T follicular helper cell (primary cell): ENCODE measurements around the gene RPAIN.
"Not testable (repeated sequence)": the region's sequence is repeated elsewhere in the genome, so short reads cannot be mapped to it uniquely, and the experiment has no call there.

ENCODE experiments used
- DNase-seq: peaks from one replicate; pipeline ENCODE4 v3.0.0-alpha.2; 2020; ENCODE audit warnings: low read depth

RPAIN gene

DNA sequence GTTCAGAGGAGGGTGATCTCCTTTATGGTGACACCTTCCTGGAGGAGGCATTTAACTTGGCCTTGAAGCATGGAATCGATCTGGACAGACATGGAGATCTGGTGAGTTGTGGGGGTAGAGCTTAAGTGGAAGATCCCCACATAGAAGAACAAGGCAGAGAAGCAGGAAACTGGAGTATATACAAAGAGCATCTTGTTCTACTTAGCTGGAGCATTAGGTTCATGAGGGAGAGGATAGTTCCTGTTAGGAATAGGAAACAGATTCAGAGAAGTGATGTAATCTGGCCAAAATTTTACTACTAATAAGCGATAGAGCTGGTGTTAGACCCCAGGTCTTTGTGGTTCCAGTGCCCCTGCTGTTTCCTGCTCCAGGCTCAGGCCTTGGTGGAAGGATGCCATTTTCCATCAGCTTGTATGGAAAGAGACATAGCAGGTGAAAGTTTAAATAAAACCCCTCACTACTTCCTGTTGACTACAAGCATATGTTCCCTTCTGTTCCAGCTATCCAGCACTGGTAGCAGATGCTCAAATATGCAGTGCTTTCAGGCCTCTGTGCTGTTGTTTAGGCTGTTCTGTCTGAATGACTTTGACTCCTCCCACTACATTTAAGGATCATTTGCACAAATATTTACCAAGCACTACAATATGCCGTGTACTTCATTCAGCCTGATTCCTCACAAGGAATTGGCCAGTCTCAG, 9.4 kb downstream of the RPAIN start:
- no peak for DNase-seq

DNA sequence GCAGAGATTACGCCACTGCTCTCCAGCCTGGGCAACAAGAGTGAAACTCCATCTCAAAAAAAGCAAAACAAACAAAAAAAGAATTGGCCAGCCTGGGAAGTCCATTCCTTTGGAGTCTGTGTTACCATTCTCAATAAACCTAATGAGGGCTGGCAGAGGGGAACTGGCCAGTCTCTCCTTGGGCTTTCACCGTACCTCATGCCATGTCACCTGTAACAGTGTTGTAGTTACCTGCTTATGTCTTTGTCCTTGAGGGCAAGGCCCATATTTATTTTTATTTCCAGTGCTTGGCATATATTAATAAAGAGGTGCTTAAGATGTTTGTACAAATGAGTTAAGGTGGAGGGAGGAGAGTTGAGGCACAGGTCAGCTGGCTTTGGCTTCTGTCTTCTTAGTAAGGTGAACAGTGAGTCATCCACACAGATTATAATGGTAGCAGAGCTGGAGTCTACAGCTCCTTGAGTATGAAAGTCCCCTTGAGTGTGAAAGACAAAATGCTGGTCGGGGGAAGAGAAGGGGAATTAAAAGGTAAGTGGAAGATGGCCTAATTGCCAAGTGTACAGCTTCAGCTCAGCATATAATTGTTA, 10.5 kb downstream of the RPAIN start:
- DNase-seq, result no peak

DNA sequence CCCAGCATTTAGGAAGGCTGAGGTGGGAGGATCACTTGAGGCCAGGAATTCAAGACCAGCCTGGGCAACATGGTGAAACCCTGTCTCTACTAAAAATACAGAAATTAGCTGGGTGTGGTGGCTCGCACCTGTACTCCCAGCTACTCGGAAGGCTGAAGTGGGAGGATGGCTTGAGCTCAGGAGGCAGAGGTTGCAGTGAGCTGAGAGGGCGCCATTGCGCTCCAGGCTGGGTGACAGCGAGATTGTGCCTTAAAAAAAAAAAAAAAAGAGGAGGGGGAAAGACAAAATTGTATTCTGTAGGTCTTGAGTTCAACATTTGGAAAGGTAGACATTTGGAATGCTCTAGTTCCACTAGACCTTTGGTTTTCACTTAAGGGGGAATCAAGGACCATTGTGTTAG, 11.3 kb downstream of the RPAIN start:
- not testable (repeated sequence) for DNase-seq

DNA sequence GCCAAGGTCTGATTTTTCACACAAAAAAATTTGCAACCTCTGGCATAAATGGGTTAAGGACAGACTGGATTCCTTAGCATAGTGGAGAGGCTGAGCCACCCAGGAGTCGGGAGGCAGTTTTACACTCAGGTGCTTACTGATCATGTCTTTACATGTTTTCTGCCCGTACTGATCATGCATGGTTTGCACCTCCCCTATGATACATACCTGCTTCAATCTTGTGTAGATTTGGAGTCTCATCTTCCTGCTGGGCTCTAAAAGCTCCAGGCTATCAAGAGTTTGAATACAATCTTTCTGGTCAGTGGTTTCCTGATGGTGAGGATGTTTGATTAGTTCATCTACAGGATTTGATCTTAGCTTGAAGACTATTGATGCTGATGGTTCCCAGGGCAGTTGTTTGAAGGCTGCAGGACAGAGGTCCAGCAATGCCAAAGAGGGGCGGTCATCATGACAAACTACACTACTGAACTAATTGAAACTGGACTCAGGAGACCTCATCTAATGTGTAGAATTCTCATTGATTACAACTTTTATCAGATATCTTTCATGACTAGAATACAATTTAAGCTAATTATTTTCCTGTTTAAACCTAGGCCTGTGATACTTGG, 12.1 kb downstream of the RPAIN start:
- DNase-seq, result no peak

DNA sequence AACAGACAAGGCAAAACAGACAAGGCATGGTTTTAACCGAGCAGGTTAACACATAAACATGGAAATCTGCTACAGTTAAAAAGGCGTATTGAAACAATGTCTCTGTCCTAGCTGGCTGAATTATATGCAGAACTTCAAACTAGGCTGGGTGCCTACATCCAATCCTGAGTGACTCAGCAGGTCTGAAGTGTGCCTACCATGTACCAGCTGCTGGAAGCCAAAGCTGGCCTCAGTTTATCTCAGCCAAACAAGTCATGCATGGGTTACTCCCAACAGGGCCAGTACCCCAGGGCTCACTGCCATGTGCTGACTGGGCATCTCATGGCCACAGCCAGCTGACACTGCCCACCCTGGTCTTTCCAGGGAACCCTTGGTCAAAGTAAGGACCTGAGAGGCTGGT, 15.0 kb downstream of the RPAIN start:
- no peak for DNase-seq

DNA sequence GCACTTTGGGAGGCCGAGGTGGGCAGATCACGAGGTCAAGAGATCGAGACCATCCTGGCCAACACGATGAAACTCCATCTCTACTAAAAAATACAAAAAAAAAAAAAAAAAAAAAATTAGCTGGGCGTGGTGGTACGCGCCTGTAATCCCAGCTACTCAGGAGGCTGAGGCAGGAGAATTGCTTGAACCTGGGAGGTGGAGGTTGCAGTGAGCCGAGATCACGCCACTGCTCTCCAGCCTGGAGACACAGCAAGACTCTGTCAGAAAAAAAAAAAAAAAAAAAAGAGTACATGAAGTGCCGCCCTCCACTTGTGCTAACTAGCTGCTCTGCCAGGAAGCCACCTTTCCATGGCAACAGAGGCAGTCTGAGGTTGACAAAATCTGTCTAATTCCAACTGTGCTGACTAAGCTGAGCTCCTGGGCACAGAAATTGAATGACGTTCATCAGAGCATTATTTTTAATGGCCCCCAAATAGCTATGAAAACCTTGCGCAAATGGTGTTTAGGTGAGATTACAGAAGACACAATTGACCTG, 15.9 kb downstream of the RPAIN start:
- not testable (repeated sequence) for DNase-seq

DNA sequence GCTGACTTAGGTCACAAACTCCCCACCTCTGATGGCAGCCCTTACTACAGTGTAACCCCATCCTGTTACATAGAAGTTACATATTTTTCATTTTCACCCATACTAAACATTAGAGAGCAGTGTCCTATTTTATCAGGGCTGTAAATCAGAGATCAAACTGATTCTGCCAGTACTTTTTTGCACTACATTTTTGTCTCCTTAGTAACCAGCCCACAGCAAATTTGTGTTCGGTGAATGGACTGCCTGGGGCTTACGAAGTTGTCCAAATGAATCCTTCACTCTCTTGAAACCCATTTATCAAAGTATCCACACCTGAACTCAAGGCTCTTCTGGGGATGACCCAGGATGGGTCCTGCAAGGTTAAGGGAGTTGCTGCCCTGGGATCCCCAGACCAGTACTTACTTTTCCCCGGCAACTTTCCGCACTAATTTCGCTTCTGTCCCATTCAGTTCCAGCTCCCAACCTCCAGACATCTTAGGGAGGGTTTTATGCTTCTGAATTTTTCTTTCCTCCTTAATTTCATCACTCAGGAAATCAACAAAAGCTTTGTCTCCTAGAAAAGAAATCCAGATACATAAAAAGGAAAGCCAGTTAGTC, 17.8 kb downstream of the RPAIN start:
- DNase-seq, result no peak

DNA sequence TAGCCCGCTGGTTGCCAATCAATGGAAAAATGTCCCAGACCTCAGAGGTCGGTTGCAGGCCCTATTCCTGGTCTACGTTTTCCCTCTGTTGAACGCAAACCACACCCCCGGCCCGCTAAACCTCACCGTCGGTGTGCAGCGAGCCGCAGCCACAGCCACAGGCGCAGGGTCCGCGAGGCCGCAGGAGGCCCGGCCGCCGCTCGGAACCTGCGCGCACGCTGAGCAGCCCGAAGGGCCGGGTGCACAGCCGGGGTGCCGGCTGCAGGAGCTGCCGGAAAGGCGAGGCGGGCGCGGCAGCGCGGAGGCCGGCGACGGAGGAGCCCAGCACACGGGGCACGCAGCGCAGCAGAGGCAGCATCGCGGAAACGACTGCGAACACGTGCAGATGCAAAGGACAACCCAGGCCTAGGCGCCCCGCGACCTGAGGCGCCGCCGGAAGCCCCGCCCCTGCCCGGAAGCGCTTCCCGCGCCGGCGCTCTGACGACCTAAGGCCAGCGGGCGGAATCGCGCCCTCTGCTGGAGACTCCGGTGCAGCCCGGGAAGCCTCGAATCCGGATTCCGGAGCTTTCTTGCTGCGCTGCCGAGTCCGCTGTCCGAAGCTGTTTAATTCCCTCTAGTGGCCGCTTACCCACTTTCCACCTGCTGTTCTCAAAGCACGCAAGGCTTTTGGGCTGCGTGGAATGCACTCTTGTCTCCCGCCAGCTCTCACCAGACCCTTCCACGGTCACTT, 18.9 kb downstream of the RPAIN start, which contains the start of gene C1QBP:
TSS of gene C1QBP (minus strand) at position 440 of the 730 bp plus-strand sequence. CDS start at position 358, 82 bp downstream.
- peak; percentile 87 for DNase-seq

DNA sequence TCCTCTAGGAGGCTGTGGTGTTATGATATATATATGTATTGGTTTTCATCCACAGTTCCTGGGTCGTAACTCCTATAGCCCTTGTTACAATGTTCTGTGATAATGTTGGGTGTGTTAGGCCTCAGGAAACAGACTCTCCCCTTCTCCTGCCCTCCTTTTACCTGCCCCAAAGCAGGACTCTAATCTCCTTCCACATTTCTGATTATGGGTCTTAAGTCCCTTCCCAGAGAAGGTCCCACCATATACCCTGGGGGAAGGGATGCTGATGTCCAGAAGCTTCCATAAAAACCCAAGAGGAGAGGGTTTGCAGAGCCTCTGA, 19.4 kb downstream of the RPAIN start:
- no peak for DNase-seq

DNA sequence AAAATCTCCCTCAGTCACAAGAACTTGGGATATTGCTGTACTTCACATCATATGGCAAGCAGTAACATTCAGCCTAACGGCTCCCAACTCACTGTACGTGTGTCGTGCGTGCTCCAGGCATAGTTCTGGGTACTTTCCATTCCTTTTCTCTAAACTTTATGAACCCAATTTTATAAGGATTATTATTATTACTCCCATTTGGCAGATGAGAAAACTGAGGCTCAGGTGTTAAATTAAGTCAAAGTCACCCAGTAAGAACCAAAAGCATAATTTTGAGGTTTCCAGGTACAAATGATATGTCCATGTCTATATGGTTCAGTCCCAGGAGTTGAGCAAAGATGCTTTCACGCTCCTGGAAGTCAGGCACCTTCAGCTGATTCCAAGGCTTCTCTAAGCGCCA, 23.7 kb downstream of the RPAIN start:
- DNase-seq, result no peak

DNA sequence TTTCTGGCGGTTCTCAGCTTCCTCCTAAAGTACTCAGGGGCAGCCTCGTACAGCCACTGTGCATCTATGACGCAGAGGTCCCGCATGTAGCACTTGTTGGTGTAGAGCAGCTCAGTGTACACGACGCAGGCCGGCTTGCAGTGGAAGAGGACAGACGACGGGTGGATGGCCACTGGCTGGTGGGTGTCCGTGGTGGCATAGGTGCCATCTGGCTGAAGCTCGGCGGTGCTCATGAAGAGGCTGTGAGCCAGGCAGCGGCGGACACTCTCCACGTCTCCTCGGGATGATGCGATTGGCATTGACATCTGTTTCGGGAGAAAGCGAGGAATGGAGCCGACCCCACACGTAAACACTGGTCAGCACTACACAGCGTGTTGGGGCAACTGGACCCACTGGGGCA, 24.2 kb downstream of the RPAIN start:
- no peak for DNase-seq

DNA sequence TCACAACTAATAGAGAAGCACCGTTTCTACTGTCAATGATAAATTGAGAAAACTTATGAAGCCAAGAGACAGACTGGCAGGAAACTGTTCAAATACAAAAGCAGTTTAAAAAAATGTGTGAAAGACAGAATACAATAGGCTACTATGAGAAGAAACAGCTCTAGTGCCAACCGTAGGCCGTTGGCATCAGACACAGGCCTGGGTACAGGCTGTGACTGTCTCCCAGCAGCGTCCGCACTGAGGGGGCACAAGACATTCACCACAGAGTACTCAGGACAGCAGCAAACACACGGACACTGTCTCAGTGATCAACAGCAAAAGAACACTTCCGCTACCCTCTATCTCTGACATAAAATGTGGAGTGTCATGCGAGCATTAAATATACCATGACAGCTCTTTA, 26.8 kb downstream of the RPAIN start:
- no peak for DNase-seq

DNA sequence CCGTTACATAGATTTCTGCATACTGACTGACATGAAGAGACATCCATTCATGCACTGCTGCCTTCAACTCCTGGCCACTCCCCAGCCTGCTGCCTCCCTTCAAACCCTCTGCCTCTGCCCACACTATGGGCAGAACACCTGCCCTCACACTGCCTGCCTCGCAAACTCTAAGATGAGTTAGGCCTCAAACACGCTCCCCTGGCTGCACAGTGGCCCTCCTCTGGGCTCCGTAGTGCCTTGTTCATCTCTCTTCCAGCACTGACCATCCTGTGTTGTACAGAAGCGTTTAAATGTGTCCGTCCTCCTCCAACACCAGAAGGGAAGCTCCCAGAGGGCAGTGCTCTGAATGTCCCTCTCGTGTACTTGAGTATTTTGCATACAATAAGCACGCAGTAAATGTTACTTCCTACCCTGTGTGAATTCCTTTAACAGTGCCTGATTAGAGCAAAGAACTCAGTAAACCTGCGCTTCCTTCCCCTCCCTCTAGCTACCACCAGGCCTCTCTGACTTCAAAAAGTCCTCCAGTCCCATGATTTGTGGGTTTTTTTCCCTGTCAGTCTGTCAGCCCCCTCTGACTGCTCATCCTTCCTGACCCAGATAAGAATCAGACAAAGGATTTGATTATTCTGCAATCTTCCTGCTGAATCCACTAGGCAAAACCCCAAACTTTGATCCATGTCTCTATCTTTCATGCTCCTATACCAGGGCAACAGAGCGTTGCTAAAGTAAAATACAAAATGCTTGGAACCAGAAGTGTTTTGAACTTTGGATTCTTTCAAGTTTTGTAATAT, 44.9 kb downstream of the RPAIN start:
- no peak for DNase-seq

DNA sequence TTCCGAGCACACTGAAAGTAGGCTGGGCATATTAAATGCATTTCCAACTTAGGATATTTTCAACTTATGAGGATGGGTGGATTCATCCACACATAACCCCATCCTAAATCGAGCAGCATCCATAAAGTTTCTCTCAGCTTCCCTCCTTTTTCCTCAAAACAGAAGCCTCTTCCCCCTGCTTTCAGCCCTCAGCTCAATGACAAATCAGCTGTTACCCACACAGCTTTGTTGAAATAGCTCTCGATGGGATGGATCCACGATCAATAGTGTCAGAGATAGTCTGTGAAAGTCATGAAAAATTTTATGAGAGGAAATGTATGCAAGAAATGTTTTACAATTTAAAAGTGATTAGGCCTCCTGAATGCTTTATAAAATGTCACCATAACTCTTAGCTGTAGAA, 46.3 kb downstream of the RPAIN start:
- no peak for DNase-seq

DNA sequence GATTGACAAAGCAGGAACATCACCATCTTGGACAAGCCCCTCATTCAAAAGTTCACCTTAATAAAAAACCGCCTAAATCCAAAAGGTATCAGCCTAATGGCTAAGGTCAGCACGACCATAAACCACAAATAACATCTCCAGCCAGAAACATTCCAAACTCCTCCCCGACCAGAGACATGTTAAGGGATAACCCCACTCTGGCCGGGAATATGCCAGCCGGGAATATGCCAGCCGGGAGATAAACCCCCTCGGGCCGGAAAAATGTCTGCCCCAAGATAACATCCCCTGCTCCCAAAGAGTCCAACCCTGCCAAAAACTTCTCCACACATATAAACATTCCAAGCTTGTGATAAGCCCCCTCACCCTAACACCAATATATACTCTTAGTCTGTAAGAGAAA, 47.4 kb downstream of the RPAIN start:
- DNase-seq, result no peak

DNA sequence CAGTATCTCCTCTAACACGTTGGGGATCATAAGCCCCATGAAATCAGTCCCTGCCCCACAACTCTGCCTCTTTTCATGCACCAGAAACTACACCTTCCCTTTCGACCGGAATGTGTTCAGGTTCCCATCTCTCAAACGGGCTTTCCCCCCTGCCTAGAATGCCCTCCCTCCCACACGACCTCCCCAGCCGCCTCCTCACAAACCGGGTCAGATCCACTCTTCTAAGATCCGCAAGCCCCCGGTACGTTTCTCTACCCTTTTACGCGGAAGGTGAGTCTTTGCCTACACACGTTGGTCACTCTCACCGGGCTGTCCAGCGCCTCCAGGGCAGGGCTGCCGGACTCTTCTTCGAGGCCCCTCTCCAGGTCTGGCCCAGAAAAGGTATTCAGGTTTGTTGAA, 48.1 kb downstream of the RPAIN start:
- no peak for DNase-seq

DNA sequence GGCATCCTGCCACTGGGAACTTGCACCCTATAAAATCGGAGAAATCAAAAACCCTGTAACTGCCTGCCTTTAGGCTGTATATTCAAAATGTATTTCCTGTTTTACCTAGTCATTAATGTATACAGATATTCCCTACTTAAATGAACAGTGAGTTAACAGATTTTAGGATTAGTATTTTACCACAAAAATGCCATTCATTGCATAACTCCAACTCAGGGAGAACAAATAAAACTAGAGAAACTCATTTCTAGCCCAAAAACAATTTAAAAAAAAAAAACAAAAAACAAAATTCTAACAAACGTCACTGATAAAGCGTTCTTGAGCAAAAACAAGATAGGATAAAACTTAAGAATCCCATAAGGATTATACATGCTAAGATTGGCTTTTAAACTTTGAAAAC, 52.5 kb downstream of the RPAIN start:
- DNase-seq, result no peak

DNA sequence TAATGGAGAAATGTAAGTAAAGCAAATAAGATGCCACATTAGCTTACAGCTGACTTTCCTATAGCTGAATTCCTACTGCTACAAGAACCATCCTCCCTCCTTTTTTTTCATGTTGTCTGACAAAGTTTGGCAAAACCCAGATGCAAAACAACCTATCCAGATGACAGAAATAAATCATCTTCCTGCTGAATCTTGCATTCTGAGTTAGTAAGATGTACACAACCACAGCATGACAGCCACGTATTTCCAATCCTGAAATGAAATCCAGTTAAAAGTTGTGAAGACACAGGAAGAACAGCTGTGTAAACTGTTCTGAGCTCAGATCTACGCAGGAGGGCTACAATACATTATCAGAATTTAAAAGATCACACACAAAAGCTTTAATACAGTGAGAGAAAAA, 53.9 kb downstream of the RPAIN start:
- no peak for DNase-seq

DNA sequence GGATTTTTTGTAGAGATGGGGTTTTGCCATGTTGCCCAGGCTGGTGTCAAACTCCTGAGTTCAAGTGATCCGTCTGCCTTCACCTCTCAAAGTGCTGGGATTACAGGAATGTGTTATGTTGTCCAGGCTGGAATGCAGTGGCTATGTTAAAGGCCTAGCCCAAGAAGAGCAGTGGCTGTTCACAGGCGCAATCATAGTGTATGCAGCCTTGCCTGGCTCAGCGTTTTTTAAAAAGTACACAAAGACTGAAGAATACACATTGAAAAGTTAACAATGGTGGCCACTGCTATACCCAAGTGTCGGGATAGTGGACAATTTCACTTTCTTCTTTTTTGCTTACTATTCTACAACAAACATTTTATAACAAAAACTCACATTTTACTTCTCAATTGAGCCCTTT, 59.0 kb downstream of the RPAIN start:
- no peak for DNase-seq

DNA sequence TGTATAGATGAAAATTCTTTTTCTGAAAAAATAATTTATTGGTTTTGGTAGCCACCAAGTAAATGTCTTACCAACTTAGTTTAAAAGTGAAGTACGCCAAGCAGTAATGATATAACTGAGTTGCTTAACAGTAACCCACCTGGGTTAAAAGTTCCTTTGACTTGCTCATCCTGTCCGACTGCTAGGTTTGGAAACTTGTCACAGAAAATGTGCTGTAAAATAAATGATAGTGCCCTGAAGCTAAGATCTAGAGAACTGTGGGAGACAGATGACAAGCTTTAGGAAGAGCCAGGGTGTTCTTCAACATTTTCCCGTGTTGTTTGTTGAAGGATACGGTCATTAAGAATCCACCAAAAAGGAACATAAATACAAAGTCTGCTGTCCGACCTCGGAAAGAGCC, 61.0 kb downstream of the RPAIN start:
- DNase-seq, result no peak

DNA sequence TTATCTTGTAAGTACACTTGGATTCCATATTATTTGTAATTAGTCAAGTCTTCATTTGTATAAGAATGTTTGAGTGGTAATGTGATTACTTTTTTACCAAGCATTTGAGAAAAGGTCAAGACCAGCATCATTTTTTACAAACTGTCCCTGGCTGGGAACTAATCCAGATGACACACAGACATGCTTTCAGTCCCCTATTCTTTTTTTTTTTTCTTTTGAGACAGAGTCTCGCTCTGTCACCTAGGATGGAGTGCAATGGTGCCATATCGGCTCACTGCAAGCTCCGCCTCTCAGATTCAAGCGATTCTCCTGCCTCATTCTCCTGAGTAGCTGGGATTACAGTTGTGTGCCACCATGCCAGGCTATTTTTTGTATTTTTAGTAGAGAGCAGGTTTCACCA, 61.5 kb downstream of the RPAIN start:
- no peak for DNase-seq
